Measurements from ENCODE around the gene PDS5B.

GRCh38 chr13:32802159-32802558 lies 215.9 kb downstream of the PDS5B start:
- TF ChIP-seq CTCF (IDR thresholded peaks at IDR 0.05) (no peak), EZH2 (IDR thresholded peaks at IDR 0.05; ENCODE audit: borderline replicate concordance, insufficient read depth, low read depth, low read length, poor library complexity, severe bottlenecking) (no peak)

Data from B cell (primary cell).